SK-N-SH treated with all-trans-retinoic acid at 6 μM for 48 hours (cell line): ENCODE measurements around the gene GFRAL.

Experiments used
- ATAC-seq: fragments of 200-7000 bp; cut with Tn5 transposase; 3 replicates; pipeline ENCODE4 v1.9.1; 2020; ENCODE audit warnings: mild to moderate bottlenecking, moderate library complexity
- BACH2 ChIP-seq: fragments of 250-450 bp; sonication (Bioruptor Pico); IDR thresholded peaks from 2 replicates; pipeline ENCODE4 v1.9.0; 2021; ENCODE audit warnings: mild to moderate bottlenecking, borderline replicate concordance
- CREB5 ChIP-seq: fragments of 250-450 bp; sonication (Bioruptor Pico); IDR thresholded peaks from 2 replicates; pipeline ENCODE4 v1.5.1; 2020; ENCODE audit warnings: low read depth, mild to moderate bottlenecking, moderate library complexity
- CSDC2 ChIP-seq: fragments of 250-450 bp; sonication (Bioruptor Pico); IDR thresholded peaks from 2 replicates; pipeline ENCODE4 v1.5.0; 2020; ENCODE audit warnings: mild to moderate bottlenecking, moderate library complexity
- CSRNP3 ChIP-seq: fragments of 250-450 bp; sonication (Bioruptor Pico); IDR thresholded peaks from 2 replicates; pipeline ENCODE4 v1.5.1; 2021; ENCODE audit warnings: mild to moderate bottlenecking, moderate library complexity
- ESRRG ChIP-seq: fragments of 250-450 bp; sonication (Bioruptor Pico); IDR thresholded peaks from 2 replicates; pipeline ENCODE4 v1.6.1; 2021; ENCODE audit warnings: mild to moderate bottlenecking
- GLIS3 ChIP-seq: fragments of 250-450 bp; sonication (Bioruptor Pico); IDR thresholded peaks from 2 replicates; pipeline ENCODE4 v1.5.0; 2020; ENCODE audit warnings: mild to moderate bottlenecking, moderate library complexity
- OSR1 ChIP-seq: fragments of 250-450 bp; sonication (Bioruptor Pico); IDR thresholded peaks from 2 replicates; pipeline ENCODE4 v1.8.0; 2022; ENCODE audit warnings: moderate library complexity, mild to moderate bottlenecking, inconsistent platforms
- PATZ1 ChIP-seq: fragments of 250-450 bp; sonication (Bioruptor Pico); IDR thresholded peaks from 2 replicates; pipeline ENCODE4 v1.8.0; 2020; ENCODE audit warnings: mild to moderate bottlenecking, moderate library complexity, borderline replicate concordance
- POU6F1 ChIP-seq: fragments of 250-450 bp; sonication (Bioruptor Pico); IDR thresholded peaks from 2 replicates; pipeline ENCODE4 v1.8.0; 2021; ENCODE audit warnings: low read depth, mild to moderate bottlenecking, moderate library complexity, borderline replicate concordance
- PPARA ChIP-seq: fragments of 250-450 bp; sonication (Bioruptor Pico); IDR thresholded peaks from 2 replicates; pipeline ENCODE4 v1.5.0; 2020; ENCODE audit warnings: mild to moderate bottlenecking, borderline replicate concordance
- SNAI2 ChIP-seq: fragments of 250-450 bp; sonication (Bioruptor Pico); IDR thresholded peaks from 2 replicates; pipeline ENCODE4 v1.5.0; 2020; ENCODE audit warnings: mild to moderate bottlenecking, moderate library complexity
- TCF4 ChIP-seq: fragments of 250-450 bp; sonication (Bioruptor Pico); IDR thresholded peaks from 2 replicates; pipeline ENCODE4 v1.8.0; 2021; ENCODE audit warnings: mild to moderate bottlenecking, moderate library complexity, borderline replicate concordance
- TOX ChIP-seq: fragments of 250-450 bp; sonication (Bioruptor Pico); IDR thresholded peaks from 2 replicates; pipeline ENCODE4 v1.8.0; 2021; ENCODE audit warnings: mild to moderate bottlenecking, moderate library complexity, borderline replicate concordance
- ZC3H10 ChIP-seq: fragments of 250-450 bp; sonication (Bioruptor Pico); IDR thresholded peaks from 2 replicates; pipeline ENCODE4 v1.5.1; 2021; ENCODE audit warnings: mild to moderate bottlenecking, moderate library complexity
- ZFP3 ChIP-seq: fragments of 250-450 bp; sonication (Bioruptor Pico); IDR thresholded peaks from 2 replicates; pipeline ENCODE4 v1.5.0; 2020; ENCODE audit warnings: mild to moderate bottlenecking, moderate library complexity
- ZFP30 ChIP-seq: fragments of 450-650 bp; formaldehyde crosslinking; IDR thresholded peaks from 2 replicates; pipeline ENCODE4 v1.5.0; 2022; ENCODE audit warnings: mild to moderate bottlenecking, moderate library complexity
- ZNF565 ChIP-seq: fragments of 450-650 bp; formaldehyde crosslinking; conservative IDR thresholded peaks from 2 replicates; pipeline ENCODE4 v1.5.0; 2020; ENCODE audit warnings: low read depth, mild to moderate bottlenecking, moderate library complexity
- ZNF70 ChIP-seq: fragments of 450-650 bp; formaldehyde crosslinking; IDR thresholded peaks from 2 replicates; pipeline ENCODE4 v1.5.0; 2020; ENCODE audit warnings: mild to moderate bottlenecking, moderate library complexity
- ZNF8 ChIP-seq: fragments of 450-650 bp; formaldehyde crosslinking; IDR thresholded peaks from 2 replicates; pipeline ENCODE4 v1.5.0; 2020; ENCODE audit warnings: mild to moderate bottlenecking, moderate library complexity

The GFRAL gene

GRCh38 chr6:55327169-55327568, at the start of gene GFRAL:
GFRAL (plus strand) TSS chr6:55327469; CDS start chr6:55327555, 86 bp downstream.
- TF ChIP-seq CSRNP3 (CRISPR knock-in tag) (no peak), ZC3H10 (CRISPR knock-in tag) (no peak), SNAI2 (CRISPR knock-in tag) (no peak), POU6F1 (CRISPR knock-in tag) (no peak), ZNF70 (CRISPR knock-in tag) (no peak), ZNF565 (CRISPR knock-in tag) (no peak), OSR1 (no peak), PPARA (CRISPR knock-in tag) (no peak), TCF4 (no peak)
- no peak for ATAC-seq

- ATAC-seq: no peak
- TF ChIP-seq ZNF70 (CRISPR knock-in tag) (no peak), GLIS3 (CRISPR knock-in tag) (no peak), ZNF565 (CRISPR knock-in tag) (no peak), TOX (CRISPR knock-in tag) (no peak), CSDC2 (CRISPR knock-in tag) (no peak), PATZ1 (CRISPR knock-in tag) (no peak), ZNF8 (CRISPR knock-in tag) (no peak), ZC3H10 (CRISPR knock-in tag) (no peak), ESRRG (no peak), ZFP30 (CRISPR knock-in tag) (no peak), ZFP3 (CRISPR knock-in tag) (no peak), CSRNP3 (CRISPR knock-in tag) (no peak), BACH2 (CRISPR knock-in tag) (no peak), TCF4 (no peak), POU6F1 (CRISPR knock-in tag) (no peak)
- TF ChIP-seq, all 23 proteins: peak for 0
Measured at GRCh38 chr6:55277646-55278045, 49.6 kb upstream of the GFRAL start.

- TF ChIP-seq CREB5 (no peak), ESRRG (no peak), ZNF565 (CRISPR knock-in tag) (no peak), POU6F1 (CRISPR knock-in tag) (no peak), OSR1 (no peak), PPARA (CRISPR knock-in tag) (no peak), TCF4 (no peak)
- ATAC-seq: no peak
Measured at GRCh38 chr6:55281215-55281614, 46.1 kb upstream of the GFRAL start.
